LNCAP (cell line): Measurements from ENCODE around the gene MERTK.

Experiments
- CTCF ChIP-seq: fragments of 450-650 bp; IDR thresholded peaks from 2 replicates; pipeline ENCODE4 v1.5.1; 2017; ENCODE audit warnings: mild to moderate bottlenecking

Gene MERTK

DNA sequence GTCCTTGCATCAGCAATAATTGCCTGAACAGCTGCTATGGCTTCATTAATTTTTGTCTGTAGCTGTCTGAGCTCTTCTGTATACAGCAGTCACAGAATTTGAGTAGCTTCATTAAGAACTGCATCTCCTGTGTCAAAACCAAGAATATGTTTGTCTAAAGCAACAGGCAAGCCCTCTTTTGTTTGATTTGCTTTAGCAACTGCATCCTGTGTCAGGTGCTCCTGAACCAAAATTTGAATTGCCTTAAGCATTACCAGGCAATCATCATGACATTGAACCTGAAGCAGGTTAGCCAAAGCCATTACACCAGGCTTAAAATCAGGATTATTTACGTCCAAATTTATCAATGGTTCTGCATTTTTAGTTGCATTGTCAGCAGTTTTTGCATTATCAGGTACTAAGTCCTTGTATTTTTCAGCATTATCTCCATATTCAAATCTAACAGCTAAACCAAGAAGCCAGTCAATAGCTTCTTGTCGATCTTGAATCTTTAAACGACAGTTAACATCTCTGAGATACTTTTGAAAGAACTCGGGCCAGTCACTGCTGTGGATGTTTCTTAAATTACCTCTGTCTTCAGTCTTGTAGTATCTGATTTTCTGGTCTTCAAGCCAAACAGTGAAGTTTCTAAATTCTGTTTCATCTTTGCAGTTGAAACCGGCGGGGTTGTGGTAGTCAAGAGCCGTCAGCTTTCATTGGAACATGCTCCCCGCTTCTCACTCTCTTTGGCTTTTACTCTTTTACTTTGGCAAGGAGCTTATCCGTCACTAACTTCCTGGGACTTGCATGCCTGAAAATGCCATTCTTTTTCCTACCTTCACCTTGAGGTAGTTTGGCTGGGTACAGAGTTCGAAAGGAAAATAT is 42.2 kb downstream of the MERTK start:
- TF ChIP-seq CTCF = no peak

- TF ChIP-seq CTCF = no peak
Observed at GRCh38 chr2:111941531-111941930, 43.1 kb downstream of the MERTK start.

DNA sequence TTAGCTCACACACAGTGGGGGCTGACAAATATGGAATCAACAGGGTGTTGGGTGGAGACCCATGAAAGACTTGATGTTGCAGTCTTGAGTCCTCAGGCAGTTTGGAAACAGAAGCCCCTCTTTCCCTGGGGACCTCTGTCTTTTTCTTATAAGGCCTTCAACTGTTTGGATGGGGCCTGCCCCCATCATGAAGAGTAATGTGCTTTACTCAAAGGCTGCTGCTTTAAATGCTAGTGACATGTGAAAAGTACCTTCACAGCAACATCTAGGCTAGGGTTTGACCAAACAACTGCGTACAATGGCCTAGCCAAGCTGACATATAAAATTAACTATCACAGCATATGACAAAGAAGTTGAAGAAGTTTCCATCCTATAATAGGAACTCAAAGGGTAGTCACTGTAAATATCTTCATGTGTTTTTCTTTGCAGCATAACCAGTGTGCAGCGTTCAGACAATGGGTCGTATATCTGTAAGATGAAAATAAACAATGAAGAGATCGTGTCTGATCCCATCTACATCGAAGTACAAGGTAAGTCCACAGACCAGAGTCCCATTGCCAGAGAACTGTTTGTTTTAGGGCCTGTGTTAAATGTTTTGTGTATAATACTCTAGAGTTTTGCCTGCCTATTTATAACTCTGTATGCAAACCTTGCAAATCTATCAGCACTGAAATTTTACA is 46.3 kb downstream of the MERTK start:
- TF ChIP-seq CTCF = no peak

- TF ChIP-seq CTCF = no peak
Observed at GRCh38 chr2:111945444-111946293, 47.3 kb downstream of the MERTK start.

DNA sequence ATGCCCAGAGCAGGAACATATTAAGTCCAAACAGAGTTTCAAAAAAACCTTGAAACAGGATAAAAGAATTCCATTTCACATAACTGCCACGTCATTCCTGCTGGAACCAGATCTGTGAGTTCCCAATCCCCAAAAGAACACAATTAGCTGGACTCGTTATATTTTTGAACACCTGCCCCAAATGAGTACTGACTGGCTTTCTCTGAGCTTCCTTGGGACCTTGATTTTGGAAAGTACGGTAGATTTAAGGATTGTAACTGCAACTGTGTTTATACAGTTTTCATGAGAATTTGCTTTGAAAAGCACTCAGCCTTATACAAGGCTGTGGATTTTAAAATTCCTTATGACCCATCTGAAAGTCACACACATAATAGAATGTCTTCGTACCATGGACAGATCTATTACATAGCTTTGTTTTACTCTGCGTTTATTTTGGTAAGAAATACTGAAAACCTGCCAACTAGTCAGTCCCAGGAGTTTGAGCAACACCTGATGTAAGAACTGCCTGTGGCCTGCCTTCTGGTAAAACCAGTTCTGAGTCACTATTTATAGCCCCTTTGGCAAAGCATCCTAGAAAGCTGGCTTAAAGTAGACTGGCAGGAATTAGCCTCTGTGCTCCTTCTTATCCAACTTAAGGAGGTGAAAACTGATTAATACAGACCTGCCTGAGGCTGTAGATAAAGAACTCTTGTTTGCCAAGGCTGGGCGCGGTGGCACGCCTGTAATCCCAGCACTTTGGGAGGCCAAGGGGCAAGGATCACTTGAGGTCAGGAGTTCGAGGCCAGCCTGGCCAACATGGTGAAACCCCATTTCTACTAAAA is 48.1 kb downstream of the MERTK start:
- no peak for TF ChIP-seq CTCF

DNA sequence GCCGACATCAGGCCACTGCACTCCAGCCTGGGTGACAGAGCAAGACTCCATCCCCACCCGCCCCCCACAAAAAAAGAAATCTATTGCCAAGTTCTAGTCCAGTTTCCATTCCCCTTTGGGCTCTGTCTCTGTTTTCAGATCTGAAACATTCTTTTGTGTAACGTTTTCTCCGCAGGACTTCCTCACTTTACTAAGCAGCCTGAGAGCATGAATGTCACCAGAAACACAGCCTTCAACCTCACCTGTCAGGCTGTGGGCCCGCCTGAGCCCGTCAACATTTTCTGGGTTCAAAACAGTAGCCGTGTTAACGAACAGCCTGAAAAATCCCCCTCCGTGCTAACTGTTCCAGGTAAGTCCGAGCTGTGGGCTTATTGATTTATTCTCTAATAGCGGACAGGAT is 48.8 kb downstream of the MERTK start:
- no peak for TF ChIP-seq CTCF

DNA sequence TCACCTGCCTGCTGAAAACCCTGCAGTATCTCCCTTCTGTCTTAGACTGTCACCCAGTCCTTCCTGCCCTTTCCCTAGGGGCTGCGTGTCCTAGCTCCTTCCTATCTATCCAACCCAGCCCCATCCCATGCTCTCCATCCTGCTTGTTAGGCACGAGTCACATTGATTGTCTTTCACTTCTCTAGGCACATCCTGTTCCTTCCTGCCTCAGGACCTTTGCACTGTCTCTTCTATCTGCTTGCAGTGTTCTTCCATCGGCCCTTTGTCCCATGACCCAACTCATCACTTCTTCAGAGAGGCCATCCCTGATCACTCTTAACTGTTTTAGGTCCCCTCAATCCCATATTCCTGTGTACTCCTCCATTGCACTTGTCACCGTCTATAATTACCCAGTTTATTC is 50.4 kb downstream of the MERTK start:
- TF ChIP-seq CTCF = no peak
